ENCODE data around the gene ELAVL2. TPM values are rescaled to one million over a fixed set of nuclear protein-coding genes. Genes with fewer than 3 reads are reported as not detected.

Gene ELAVL2
- 0.09 TPM in 2 replicates for total RNA-seq

GRCh38 chr9:23826120-23826629 lies at the start of gene ELAVL2:
Gene ELAVL2, minus strand, starts transcription at chr9:23826240. Its CDS starts 64,006 bp downstream, at chr9:23762234.

Measured in endothelial cell of coronary artery (primary cell).